C4-2B (cell line): ENCODE data around the gene SFXN5.

Source experiments
- CTCF ChIP-seq: fragments of 450-650 bp; conservative IDR thresholded peaks from 2 replicates; pipeline ENCODE4 v1.5.1; 2017; ENCODE audit warnings: mild to moderate bottlenecking
- ZFX ChIP-seq: fragments of 450-650 bp; IDR thresholded peaks from 2 replicates; pipeline ENCODE4 v1.6.1; 2017

- TF ChIP-seq CTCF: no peak
- no peak for TF ChIP-seq ZFX
Measured at GRCh38 chr2:73033766-73034381, 37.6 kb downstream of the SFXN5 start.
